Psoas muscle (tissue), 8 donors: ENCODE measurements around the gene RNF26. TPM values are rescaled to one million over a fixed set of nuclear protein-coding genes. Genes with fewer than 3 reads are reported as not detected.

Experiments used
- ATAC-seq, 4 donors: fragments of 200-7000 bp; cut with Tn5 transposase; one replicate each; pipeline ENCODE4 v1.9.1; 2020; ENCODE audit warnings: moderate library complexity in 3 of 4, mild to moderate bottlenecking in 2 of 4
- DNase-seq, 2 donors: peaks; one replicate each; pipeline ENCODE4 v3.0.0-alpha.2; 2020
- H3K27ac ChIP-seq: fragments of 200-600 bp; one replicate; pipeline ENCODE4 v1.8.0; 2022
- H3K27me3 ChIP-seq, 3 donors: fragments of 200-600 bp in 1 of 3; one replicate each; pipeline versions ENCODE4 v1.6.1 to v1.8.0; 2013 to 2022; ENCODE audit warnings: low read length in 2 of 3, mild to moderate bottlenecking in 2 of 3, moderate library complexity in 1 of 3; ENCODE audit not compliant: insufficient read depth in 3 of 3
- H3K36me3 ChIP-seq, 2 donors: fragments of 200-600 bp in 1 of 2; one replicate each; pipeline versions ENCODE4 v1.6.1 to v1.8.0; 2013 to 2022; ENCODE audit warnings: low read depth in 1 of 2, mild to moderate bottlenecking in 1 of 2, moderate library complexity in 1 of 2; ENCODE audit not compliant: insufficient read depth in 1 of 2
- H3K4me1 ChIP-seq: fragments of 200-600 bp; one replicate; pipeline ENCODE4 v1.8.0; 2022
- H3K4me3 ChIP-seq: fragments of 200-600 bp; one replicate; pipeline ENCODE4 v1.8.0; 2022; ENCODE audit warnings: mild to moderate bottlenecking
- H3K9me3 ChIP-seq: fragments of 200-600 bp; one replicate; pipeline ENCODE4 v1.8.0; 2022
- WGBS, 3 donors: extraction: QIAGEN DNeasy Blood & Tissue Kit; methylation state at CpG; one replicate each; pipeline versions ENCODE4 v1.1.6 to v1.1.7; 2013; 5-methylcytosine and 5-hydroxymethylcytosine counted together
- intact Hi-C, 2 donors: fragments of 100-400 bp; cut with DNase I; formaldehyde crosslinking; loops; one replicate each; pipeline versions ENCODE4 v1.11.0 to v1.14.2; 2022
- polyA plus RNA-seq, 3 donors: library from polyadenylated mRNA; stranded (reverse); fragments of 200-250 nt; gene quantifications; one replicate each; pipeline ENCODE4 v1.2.3, GENCODE V29; 2013
- total RNA-seq, 4 donors: library from RNA; stranded (reverse); fragmentation: NEBNext Ultra II Directional in 2 of 4; extraction: Animal tissue kit (Norgen Biotek cat#: 25700) in 2 of 4; gene quantifications; one replicate each; pipeline versions ENCODE4 v1.2.1 to v1.2.4, GENCODE V29; 2021 to 2023
- TF ChIP-seq, protein P1 (sequence below): fragments of 200-600 bp; IDR thresholded peaks from one replicate; pipeline ENCODE4 v1.8.0; 2022; ENCODE audit warnings: antibody characterized with exemption
- donor health status: healthy with polysubstance abuse.
- donor health status: DM: no; HTN: no; CAD: no; lungs with moderate emphysema.
- donor health status: Bipolar disorder and iron deficiency.
- donor health status: healthy.
- donor health status: DM: yes; HTN: yes; CAD: no.
- donor health status: DM: no; HTN: no; CAD: no.
- donor health status: DM: no; HTN: no; CAD: no.
- donor health status: DM: yes; HTN: yes; CAD: no.

RNF26 gene
- total and polyA plus RNA-seq, 7 donors: 5.8 to 8.9 (median 7.3) TPM

- ATAC-seq (no peak), DNase-seq (no peak)
- intact Hi-C loops: no loop called here
- H3K4me1 ChIP-seq: peaks cover 85% of the 10 kb centered on the region
- 47 to 64% (median 51%) methylated on average over 23 of the region's 23 CpGs for WGBS, 3 donors
- H3K27ac ChIP-seq: peak overlapping the region; percentile 97
- no peaks in the 10 kb centered on the region for H3K36me3 ChIP-seq
- peak overlapping the region; percentile 84 for H3K4me3 ChIP-seq
- H3K27me3 ChIP-seq: no peaks in the 10 kb centered on the region
- TF ChIP-seq, protein P1, sequence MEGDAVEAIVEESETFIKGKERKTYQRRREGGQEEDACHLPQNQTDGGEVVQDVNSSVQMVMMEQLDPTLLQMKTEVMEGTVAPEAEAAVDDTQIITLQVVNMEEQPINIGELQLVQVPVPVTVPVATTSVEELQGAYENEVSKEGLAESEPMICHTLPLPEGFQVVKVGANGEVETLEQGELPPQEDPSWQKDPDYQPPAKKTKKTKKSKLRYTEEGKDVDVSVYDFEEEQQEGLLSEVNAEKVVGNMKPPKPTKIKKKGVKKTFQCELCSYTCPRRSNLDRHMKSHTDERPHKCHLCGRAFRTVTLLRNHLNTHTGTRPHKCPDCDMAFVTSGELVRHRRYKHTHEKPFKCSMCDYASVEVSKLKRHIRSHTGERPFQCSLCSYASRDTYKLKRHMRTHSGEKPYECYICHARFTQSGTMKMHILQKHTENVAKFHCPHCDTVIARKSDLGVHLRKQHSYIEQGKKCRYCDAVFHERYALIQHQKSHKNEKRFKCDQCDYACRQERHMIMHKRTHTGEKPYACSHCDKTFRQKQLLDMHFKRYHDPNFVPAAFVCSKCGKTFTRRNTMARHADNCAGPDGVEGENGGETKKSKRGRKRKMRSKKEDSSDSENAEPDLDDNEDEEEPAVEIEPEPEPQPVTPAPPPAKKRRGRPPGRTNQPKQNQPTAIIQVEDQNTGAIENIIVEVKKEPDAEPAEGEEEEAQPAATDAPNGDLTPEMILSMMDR: no peak
- no peaks in the 10 kb centered on the region for H3K9me3 ChIP-seq
Observed at GRCh38 chr11:119373059-119373920, 39.0 kb downstream of the RNF26 start.

DNA sequence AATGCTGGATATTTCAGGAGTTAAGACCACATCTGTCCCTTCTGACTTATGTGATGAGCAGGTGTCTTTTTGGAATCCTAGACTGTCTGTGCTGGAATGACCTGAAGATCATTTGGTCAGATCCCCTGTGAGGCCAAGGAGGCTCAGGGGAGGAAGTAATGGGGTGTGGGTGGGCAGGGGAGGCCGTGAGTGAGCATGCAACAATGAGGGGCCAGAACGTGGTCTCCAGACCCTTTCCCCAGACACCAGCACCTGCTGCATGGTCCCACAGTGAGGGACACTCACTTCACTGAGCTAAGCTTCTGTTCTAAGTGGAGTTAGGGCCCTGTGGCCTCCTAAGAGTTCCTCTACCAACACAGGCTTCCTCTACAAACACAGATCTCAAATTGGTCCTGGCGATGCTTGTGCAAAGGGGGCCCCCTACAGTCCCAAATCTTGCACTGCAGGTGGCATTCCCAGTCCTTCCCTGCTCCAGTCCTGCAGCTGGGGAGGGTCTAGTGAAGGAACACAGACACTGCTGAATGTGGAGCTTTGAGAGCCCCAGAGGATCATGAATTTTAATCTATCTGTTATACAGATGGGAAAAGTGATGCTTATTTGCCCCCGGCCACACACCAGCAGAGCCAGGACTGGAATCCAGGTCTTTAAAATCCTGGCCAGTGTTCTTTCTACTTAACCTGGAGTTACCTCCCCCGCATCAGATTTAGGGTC lies 39.7 kb downstream of the RNF26 start:
- TF ChIP-seq, protein P1: peak; percentile 90
- Histone ChIP-seq H3K36me3 (no peaks in the 10 kb centered on the region), H3K4me3 (peak overlapping the region; percentile 84), H3K4me1 (peaks cover 77% of the 10 kb centered on the region), H3K9me3 (no peaks in the 10 kb centered on the region), H3K27me3 (no peaks in the 10 kb centered on the region), H3K27ac (peak overlapping the region; percentile 97)
- intact Hi-C loops: loop anchor here (2.0 kb wide), 1 partner anchor 17 kb away; no protein-coding TSS in a partner anchor
- 15 to 18% (median 17%) methylated on average over 5 of the region's 5 CpGs for WGBS, 3 donors
- DNase-seq (peak; percentile 71 to 84), ATAC-seq (peak in 2 of 4 donors; percentile 4 to 13)

- Histone ChIP-seq H3K4me1 (peaks cover 75% of the 10 kb centered on the region), H3K9me3 (no peaks in the 10 kb centered on the region), H3K27ac (peak overlapping the region; percentile 97), H3K27me3 (no peaks in the 10 kb centered on the region), H3K36me3 (no peaks in the 10 kb centered on the region), H3K4me3 (peak overlapping the region; percentile 84)
- WGBS, 3 donors: 18 to 31% (median 21%) methylated on average over 11 of the region's 11 CpGs
- TF ChIP-seq, protein P1: no peak
- intact Hi-C loops: loop anchor here (2.0 kb wide), 1 partner anchor 18 kb away; no protein-coding TSS in a partner anchor
- DNase-seq: peak in 1 of 2 donors; percentile 73
- ATAC-seq: no peak
Observed at GRCh38 chr11:119374632-119375336, 40.5 kb downstream of the RNF26 start.

- 17 to 25% (median 18%) methylated on average over 14 of the region's 14 CpGs for WGBS, 3 donors
- ATAC-seq (peak; percentile 53 to 63 (median 63)), DNase-seq (peak; percentile 85 to 95)
- Histone ChIP-seq H3K9me3 (no peaks in the 10 kb centered on the region), H3K4me3 (peak overlapping the region; percentile 84), H3K4me1 (peaks cover 76% of the 10 kb centered on the region), H3K36me3 (no peaks in the 10 kb centered on the region), H3K27me3 (no peaks in the 10 kb centered on the region), H3K27ac (peak overlapping the region; percentile 97)
- TF ChIP-seq, protein P1: no peak
- intact Hi-C loops: loop anchor here (2.0 kb wide), 1 partner anchor 19 kb away; no protein-coding TSS in a partner anchor
Observed at GRCh38 chr11:119375337-119376196, 41.2 kb downstream of the RNF26 start.
